ENCODE measurements around the gene NR1H4. TPM values are rescaled to one million over a fixed set of nuclear protein-coding genes. Genes with fewer than 3 reads are reported as not detected.
A peak's percentile ranks its signal among the peaks of the same experiment; 100 is the strongest.

The NR1H4 gene
- total and polyA plus RNA-seq, 2 of the 8 experiments (the other 6 are each of a cell fraction or from before 2014, with no cell fraction given) = not detected

DNA sequence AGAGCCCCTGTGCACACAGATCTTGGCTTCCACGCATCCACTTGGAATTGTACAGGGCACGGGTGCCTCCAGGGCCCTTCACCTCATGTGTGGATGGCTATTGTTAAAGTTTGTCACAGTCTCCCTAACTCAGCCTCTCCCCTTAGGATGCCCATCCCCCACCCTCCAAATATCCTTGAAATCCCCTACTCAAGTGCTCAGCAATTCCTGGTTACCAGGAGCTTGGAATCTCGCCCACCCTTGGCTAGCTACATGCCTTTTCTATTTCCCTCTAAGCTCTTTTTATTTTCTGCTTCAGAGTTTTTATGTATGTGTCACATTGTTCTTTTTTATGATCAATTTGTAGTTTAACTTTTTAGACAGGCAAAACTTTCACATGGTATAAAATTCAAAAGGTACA lies 13.0 kb upstream of the NR1H4 start:
- H2BK120ac ChIP-seq (replicated peaks; ENCODE audit: low read depth, low read length) = no peak overlapping the region
- 84% methylated on average over 3 of the region's 3 CpGs; no CpG with 5 or more reads in 1 of the 2 experiments for whole genome bisulfite sequencing, 2 experiments (ENCODE audit: extremely low coverage in 1 of 2, insufficient coverage in 1 of 2, insufficient read length in 1 of 2, insufficient replicate concordance in 2 of 2, low coverage in 1 of 2, low lambda C conversion rate in 2 of 2, missing lambda C conversion rate in 1 of 2)
- H3K27me3 ChIP-seq (replicated peaks in 1 of 4; ENCODE audit: control insufficient read depth in 3 of 4, extremely low read depth in 1 of 4, insufficient read depth in 3 of 4, low read length in 3 of 4) = no peaks in the 10 kb centered on the region
- H2BK20ac ChIP-seq (ENCODE audit: low read length) = no peak overlapping the region
- CTCF ChIA-PET (ENCODE audit: partially characterized antibody) = interaction anchor here (0.8 to 1.9 kb wide), 11 partner anchors 12 to 231 kb away, joined by 3 to 12 read pairs (median 4); no protein-coding TSS in a partner anchor
- no peak overlapping the region for H3K18ac ChIP-seq (ENCODE audit: extremely low read depth, low read length)
- H3K4me1 ChIP-seq (replicated peaks in 1 of 4; ENCODE audit: control insufficient read depth in 3 of 4, insufficient read depth in 4 of 4, low read length in 3 of 4) = peaks cover 0 to 3% (median 1%) of the 10 kb centered on the region in 4 experiments; a peak in 1 of 7 replicates
- peak overlapping the region; percentile 43; the same call in 1 of the 2 replicates for H2AFZ ChIP-seq (ENCODE audit: low read length)
- H2BK12ac ChIP-seq (ENCODE audit: low read depth, low read length) = no peak overlapping the region
- H4K8ac ChIP-seq (ENCODE audit: extremely low read depth, insufficient read depth, low read length) = no peak overlapping the region
- no peak overlapping the region for H3K27ac ChIP-seq (ENCODE audit: low read depth, low read length)
- H3K23ac ChIP-seq (ENCODE audit: insufficient read length) = no peak overlapping the region
- H2AK5ac ChIP-seq (ENCODE audit: low read depth, low read length) = no peak overlapping the region
- no peak overlapping the region for H2BK5ac ChIP-seq (ENCODE audit: low read depth, low read length)
- H3K4ac ChIP-seq (replicated peaks; ENCODE audit: insufficient read length, low read depth, low read length) = no peak overlapping the region
- H3K36me3 ChIP-seq (ENCODE audit: control insufficient read depth in 2 of 4, insufficient read depth in 4 of 4, low read length in 3 of 4) = no peaks in the 10 kb centered on the region
- no peak overlapping the region for H4K5ac ChIP-seq (ENCODE audit: insufficient read length, low read depth, low read length)
- H3K9me3 ChIP-seq (ENCODE audit: insufficient read depth in 2 of 2, low read depth in 1 of 2, low read length in 1 of 2) = no peaks in the 10 kb centered on the region
- H4K20me1 ChIP-seq (replicated peaks in 1 of 2; ENCODE audit: control insufficient read depth in 1 of 2, insufficient read depth in 2 of 2, low read length in 2 of 2) = no peaks in the 10 kb centered on the region
- FAIRE-seq (no peak), DNase-seq (ENCODE audit: low read depth in 1 of 2, low spot score in 2 of 2) (no peak)
- no peak overlapping the region for H2BK15ac ChIP-seq (ENCODE audit: low read length)
- no peaks in the 10 kb centered on the region for H3K79me1 ChIP-seq (ENCODE audit: low read depth, low read length)
- H3K4me3 ChIP-seq (ENCODE audit: extremely low read depth in 1 of 4, insufficient read depth in 2 of 4, low read depth in 3 of 4, low read length in 4 of 4) = no peak overlapping the region
- H3K79me2 ChIP-seq (ENCODE audit: control insufficient read depth in 1 of 2, insufficient read depth in 2 of 2, low read length in 2 of 2) = no peaks in the 10 kb centered on the region
- H3K14ac ChIP-seq (ENCODE audit: insufficient read length) = no peak overlapping the region
- H3K9ac ChIP-seq (replicated peaks in 1 of 4; ENCODE audit: extremely low read depth in 1 of 4, low read depth in 3 of 4, low read length in 3 of 4) = no peak overlapping the region
- no peak overlapping the region for H3K56ac ChIP-seq (replicated peaks; ENCODE audit: insufficient read length, low read depth, low read length)
- no peaks in the 10 kb centered on the region for H3K23me2 ChIP-seq (ENCODE audit: low read depth, low read length)
- POLR2A ChIA-PET (ENCODE audit: partially characterized antibody) = interaction anchor here (0.9 kb wide), 1 partner anchor 25 kb away, joined by 3 read pairs; no protein-coding TSS in a partner anchor
- H3K4me2 ChIP-seq (ENCODE audit: insufficient read depth in 1 of 2, low read depth in 2 of 2, low read length in 2 of 2) = no peak overlapping the region
- H4K91ac ChIP-seq (replicated peaks; ENCODE audit: insufficient read length, low read length) = no peak overlapping the region
- TF ChIP-seq TBP (IDR thresholded peaks at IDR 0.05; ENCODE audit: low read depth, low read length) (no peak), PHF8 (conservative IDR thresholded peaks at IDR 0.05; ENCODE audit: low read depth, low read length) (no peak), TAF1 (IDR thresholded peaks at IDR 0.05; ENCODE audit: low read depth, low read length) (no peak), POLR2A (IDR thresholded peaks at IDR 0.05; ENCODE audit: control extremely low read depth in 1 of 2, low read depth in 2 of 2, low read length in 2 of 2) (no peak), CREB1 (IDR thresholded peaks at IDR 0.05) (no peak), SIX5 (IDR thresholded peaks at IDR 0.05; ENCODE audit: low read depth, low read length) (no peak), RBBP5 (IDR thresholded peaks at IDR 0.05; ENCODE audit: borderline replicate concordance, low read depth, low read length) (no peak), GTF2F1 (IDR thresholded peaks at IDR 0.05; ENCODE audit: borderline replicate concordance, low read depth, low read length) (no peak), KDM5A (IDR thresholded peaks at IDR 0.05; ENCODE audit: low read length) (no peak), NRF1 (IDR thresholded peaks at IDR 0.05; ENCODE audit: low read depth, low read length) (no peak), TCF12 (IDR thresholded peaks at IDR 0.05; ENCODE audit: low read depth, low read length) (no peak), SP1 (IDR thresholded peaks at IDR 0.05; ENCODE audit: low read depth, low read length) (no peak), EGR1 (IDR thresholded peaks at IDR 0.05; ENCODE audit: borderline replicate concordance, low read depth, low read length) (no peak), CTBP2 (IDR thresholded peaks at IDR 0.05; ENCODE audit: borderline replicate concordance, insufficient read depth, insufficient read length, low read length) (no peak), RAD21 (IDR thresholded peaks at IDR 0.05 in 1 of 2, conservative IDR thresholded peaks at IDR 0.05 in 1 of 2; ENCODE audit: low read depth in 2 of 2, low read length in 2 of 2) (no peak), POLR2AphosphoS5 (IDR thresholded peaks at IDR 0.05; ENCODE audit: low read depth, low read length) (no peak)

Data from H1 (cell line).